ENCODE results near the gene PLA2G4E.

- TF ChIP-seq NR3C1 (CRISPR knock-in tag; IDR thresholded peaks at IDR 0.05), result no peak
- no peak for TF ChIP-seq CLOCK (CRISPR knock-in tag; IDR thresholded peaks at IDR 0.05; ENCODE audit: borderline replicate concordance)
- TF ChIP-seq KDM5B (IDR thresholded peaks at IDR 0.05; ENCODE audit: insufficient replicate concordance, low read depth, low read length), result no peak
- no peak for TF ChIP-seq JUN (IDR thresholded peaks at IDR 0.05; ENCODE audit: borderline replicate concordance, low read depth, low read length)
- no peak for TF ChIP-seq JUN (CRISPR knock-in tag; IDR thresholded peaks at IDR 0.05; ENCODE audit: borderline replicate concordance)
- TF ChIP-seq HCFC1 (IDR thresholded peaks at IDR 0.05; ENCODE audit: low read depth, low read length), result no peak
- TF ChIP-seq RAD21 (CRISPR knock-in tag; conservative IDR thresholded peaks at IDR 0.05 in 1 of 2, IDR thresholded peaks at IDR 0.05 in 1 of 2), result no peak
- no peak for TF ChIP-seq SP1 (CRISPR knock-in tag; IDR thresholded peaks at IDR 0.05)
Observed at GRCh38 chr15:41945221-41945620, 75.6 kb downstream of the PLA2G4E start.
